ENCODE results near the gene ASTN2.

- TF ChIP-seq RAD21 (conservative IDR thresholded peaks at IDR 0.05 in 1 of 2, IDR thresholded peaks at IDR 0.05 in 1 of 2) (no peak), CTCF (IDR thresholded peaks at IDR 0.05) (no peak)
Measured at GRCh38 chr9:117021906-117022305, 393.0 kb downstream of the ASTN2 start.
